ENCODE data around the gene ARID5B.

The ARID5B gene

GRCh38 chr10:61943674-61944378 lies 42.3 kb downstream of the ARID5B start:
- DNase-seq = no peak

GRCh38 chr10:61944410-61945147 lies 43.1 kb downstream of the ARID5B start:
- no peak for DNase-seq

GRCh38 chr10:61949687-61950086 lies 48.2 kb downstream of the ARID5B start:
- no peak for DNase-seq

- DNase-seq = no peak
Observed at GRCh38 chr10:61950449-61951143, 49.1 kb downstream of the ARID5B start.

- DNase-seq = no peak
Observed at GRCh38 chr10:61951144-61951483, 49.6 kb downstream of the ARID5B start.

GRCh38 chr10:61952028-61952674 lies 50.7 kb downstream of the ARID5B start:
- DNase-seq = no peak

GRCh38 chr10:61953183-61953582 lies 51.7 kb downstream of the ARID5B start:
- no peak for DNase-seq

- no peak for DNase-seq
Observed at GRCh38 chr10:61957806-61958205, 56.3 kb downstream of the ARID5B start.

- no peak for DNase-seq
Observed at GRCh38 chr10:61958311-61958710, 56.8 kb downstream of the ARID5B start.

- no peak for DNase-seq
Observed at GRCh38 chr10:61958805-61959204, 57.3 kb downstream of the ARID5B start.

GRCh38 chr10:61959814-61960213 lies 58.3 kb downstream of the ARID5B start:
- no peak for DNase-seq

- no peak for DNase-seq
Observed at GRCh38 chr10:61960396-61961120, 59.1 kb downstream of the ARID5B start.

- no peak for DNase-seq
Observed at GRCh38 chr10:61961278-61961677, 59.8 kb downstream of the ARID5B start.

- no peak for DNase-seq
Observed at GRCh38 chr10:61962971-61963370, 61.5 kb downstream of the ARID5B start.

GRCh38 chr10:61963669-61964058 lies 62.2 kb downstream of the ARID5B start:
- no peak for DNase-seq

- DNase-seq = no peak
Observed at GRCh38 chr10:61964059-61964709, 62.7 kb downstream of the ARID5B start.

GRCh38 chr10:61964949-61965702 lies 63.6 kb downstream of the ARID5B start:
- no peak for DNase-seq

GRCh38 chr10:61965703-61966395 lies 64.3 kb downstream of the ARID5B start:
- DNase-seq = no peak

- no peak for DNase-seq
Observed at GRCh38 chr10:61967298-61967697, 65.8 kb downstream of the ARID5B start.

GRCh38 chr10:61970182-61971002 lies 68.9 kb downstream of the ARID5B start:
- no peak for DNase-seq

Measured in RPMI8226 (cell line).